ENCODE results near the gene HMGN3.

The HMGN3 gene
- 15.6 to 31.1 (median 25.0) reads per million in 3 donors for total RNA-seq

- Histone ChIP-seq H3K4me1 (ENCODE audit: control insufficient read depth, insufficient read depth, low read length, poor library complexity, severe bottlenecking) (peaks cover 7% of the 10 kb centered on the region), H3K27ac (ENCODE audit: insufficient read depth, low read length, poor library complexity, severe bottlenecking) (peak within 1 kb of the TSS; percentile 60), H3K36me3 (ENCODE audit: control insufficient read depth, insufficient read depth, low read length) (no peaks in the 10 kb centered on the region), H3K9me3 (ENCODE audit: control insufficient read depth, low read length) (no peaks in the 10 kb centered on the region), H3K27me3 (replicated peaks; ENCODE audit: control insufficient read depth, insufficient read depth, low read length, poor library complexity, severe bottlenecking) (no peaks in the 10 kb centered on the region), H3K4me3 (ENCODE audit: insufficient read depth, low read depth, low read length, poor library complexity, severe bottlenecking) (peak within 1 kb of the TSS; percentile 85)
- DNase-seq = peak; percentile 74 to 87 (median 85)
These were observed at the start of gene HMGN3 for GRCh38 chr6:79234150-79235022. TSS of gene HMGN3 (minus strand) at chr6:79234682.

GRCh38 chr6:79280756-79281155, 46.3 kb upstream of the HMGN3 start:
- Histone ChIP-seq H3K4me3 (ENCODE audit: insufficient read depth, low read depth, low read length, poor library complexity, severe bottlenecking) (no peak overlapping the region), H3K36me3 (ENCODE audit: control insufficient read depth, insufficient read depth, low read length) (no peaks in the 10 kb centered on the region), H3K4me1 (ENCODE audit: control insufficient read depth, insufficient read depth, low read length, poor library complexity, severe bottlenecking) (no peaks in the 10 kb centered on the region), H3K27ac (ENCODE audit: insufficient read depth, low read length, poor library complexity, severe bottlenecking) (no peak overlapping the region), H3K27me3 (replicated peaks; ENCODE audit: control insufficient read depth, insufficient read depth, low read length, poor library complexity, severe bottlenecking) (no peaks in the 10 kb centered on the region), H3K9me3 (ENCODE audit: control insufficient read depth, low read length) (no peaks in the 10 kb centered on the region)
- DNase-seq = no peak

- no peak overlapping the region for H3K4me3 ChIP-seq (ENCODE audit: insufficient read depth, low read depth, low read length, poor library complexity, severe bottlenecking)
- no peaks in the 10 kb centered on the region for H3K27me3 ChIP-seq (replicated peaks; ENCODE audit: control insufficient read depth, insufficient read depth, low read length, poor library complexity, severe bottlenecking)
- no peak for DNase-seq
- no peaks in the 10 kb centered on the region for H3K9me3 ChIP-seq (ENCODE audit: control insufficient read depth, low read length)
- no peaks in the 10 kb centered on the region for H3K36me3 ChIP-seq (ENCODE audit: control insufficient read depth, insufficient read depth, low read length)
- H3K27ac ChIP-seq (ENCODE audit: insufficient read depth, low read length, poor library complexity, severe bottlenecking) = no peak overlapping the region
- no peaks in the 10 kb centered on the region for H3K4me1 ChIP-seq (ENCODE audit: control insufficient read depth, insufficient read depth, low read length, poor library complexity, severe bottlenecking)
These were observed 42.6 kb upstream of the HMGN3 start for GRCh38 chr6:79277109-79277508.

GRCh38 chr6:79269877-79270276, 35.4 kb upstream of the HMGN3 start:
- H3K4me1 ChIP-seq (ENCODE audit: control insufficient read depth, insufficient read depth, low read length, poor library complexity, severe bottlenecking) = no peaks in the 10 kb centered on the region
- no peaks in the 10 kb centered on the region for H3K27me3 ChIP-seq (replicated peaks; ENCODE audit: control insufficient read depth, insufficient read depth, low read length, poor library complexity, severe bottlenecking)
- H3K4me3 ChIP-seq (ENCODE audit: insufficient read depth, low read depth, low read length, poor library complexity, severe bottlenecking) = no peak overlapping the region
- H3K36me3 ChIP-seq (ENCODE audit: control insufficient read depth, insufficient read depth, low read length) = no peaks in the 10 kb centered on the region
- H3K27ac ChIP-seq (ENCODE audit: insufficient read depth, low read length, poor library complexity, severe bottlenecking) = no peak overlapping the region
- H3K9me3 ChIP-seq (ENCODE audit: control insufficient read depth, low read length) = no peaks in the 10 kb centered on the region
- no peak for DNase-seq

GRCh38 chr6:79267128-79267527, 32.6 kb upstream of the HMGN3 start:
- no peaks in the 10 kb centered on the region for H3K36me3 ChIP-seq (ENCODE audit: control insufficient read depth, insufficient read depth, low read length)
- no peak overlapping the region for H3K27ac ChIP-seq (ENCODE audit: insufficient read depth, low read length, poor library complexity, severe bottlenecking)
- H3K4me3 ChIP-seq (ENCODE audit: insufficient read depth, low read depth, low read length, poor library complexity, severe bottlenecking) = no peak overlapping the region
- no peaks in the 10 kb centered on the region for H3K9me3 ChIP-seq (ENCODE audit: control insufficient read depth, low read length)
- H3K27me3 ChIP-seq (replicated peaks; ENCODE audit: control insufficient read depth, insufficient read depth, low read length, poor library complexity, severe bottlenecking) = no peaks in the 10 kb centered on the region
- H3K4me1 ChIP-seq (ENCODE audit: control insufficient read depth, insufficient read depth, low read length, poor library complexity, severe bottlenecking) = no peaks in the 10 kb centered on the region
- DNase-seq = no peak

GRCh38 chr6:79266051-79266450, 31.6 kb upstream of the HMGN3 start:
- Histone ChIP-seq H3K27me3 (replicated peaks; ENCODE audit: control insufficient read depth, insufficient read depth, low read length, poor library complexity, severe bottlenecking) (no peaks in the 10 kb centered on the region), H3K9me3 (ENCODE audit: control insufficient read depth, low read length) (no peaks in the 10 kb centered on the region), H3K27ac (ENCODE audit: insufficient read depth, low read length, poor library complexity, severe bottlenecking) (no peak overlapping the region), H3K4me3 (ENCODE audit: insufficient read depth, low read depth, low read length, poor library complexity, severe bottlenecking) (no peak overlapping the region), H3K36me3 (ENCODE audit: control insufficient read depth, insufficient read depth, low read length) (no peaks in the 10 kb centered on the region), H3K4me1 (ENCODE audit: control insufficient read depth, insufficient read depth, low read length, poor library complexity, severe bottlenecking) (no peaks in the 10 kb centered on the region)
- no peak for DNase-seq

GRCh38 chr6:79263359-79263758, 28.9 kb upstream of the HMGN3 start:
- DNase-seq = no peak
- H3K9me3 ChIP-seq (ENCODE audit: control insufficient read depth, low read length) = no peaks in the 10 kb centered on the region
- no peaks in the 10 kb centered on the region for H3K36me3 ChIP-seq (ENCODE audit: control insufficient read depth, insufficient read depth, low read length)
- no peak overlapping the region for H3K4me3 ChIP-seq (ENCODE audit: insufficient read depth, low read depth, low read length, poor library complexity, severe bottlenecking)
- H3K27ac ChIP-seq (ENCODE audit: insufficient read depth, low read length, poor library complexity, severe bottlenecking) = no peak overlapping the region
- no peaks in the 10 kb centered on the region for H3K27me3 ChIP-seq (replicated peaks; ENCODE audit: control insufficient read depth, insufficient read depth, low read length, poor library complexity, severe bottlenecking)
- H3K4me1 ChIP-seq (ENCODE audit: control insufficient read depth, insufficient read depth, low read length, poor library complexity, severe bottlenecking) = no peaks in the 10 kb centered on the region

- no peaks in the 10 kb centered on the region for H3K9me3 ChIP-seq (ENCODE audit: control insufficient read depth, low read length)
- no peak overlapping the region for H3K4me3 ChIP-seq (ENCODE audit: insufficient read depth, low read depth, low read length, poor library complexity, severe bottlenecking)
- H3K4me1 ChIP-seq (ENCODE audit: control insufficient read depth, insufficient read depth, low read length, poor library complexity, severe bottlenecking) = no peaks in the 10 kb centered on the region
- no peaks in the 10 kb centered on the region for H3K36me3 ChIP-seq (ENCODE audit: control insufficient read depth, insufficient read depth, low read length)
- no peak overlapping the region for H3K27ac ChIP-seq (ENCODE audit: insufficient read depth, low read length, poor library complexity, severe bottlenecking)
- H3K27me3 ChIP-seq (replicated peaks; ENCODE audit: control insufficient read depth, insufficient read depth, low read length, poor library complexity, severe bottlenecking) = no peaks in the 10 kb centered on the region
- no peak for DNase-seq
These were observed 27.2 kb upstream of the HMGN3 start for GRCh38 chr6:79261666-79262065.

- no peaks in the 10 kb centered on the region for H3K36me3 ChIP-seq (ENCODE audit: control insufficient read depth, insufficient read depth, low read length)
- no peak for DNase-seq
These were observed 26.3 kb upstream of the HMGN3 start for GRCh38 chr6:79260772-79261171.

GRCh38 chr6:79257381-79258205, 23.1 kb upstream of the HMGN3 start:
- H3K9me3 ChIP-seq (ENCODE audit: control insufficient read depth, low read length) = no peaks in the 10 kb centered on the region
- H3K27me3 ChIP-seq (replicated peaks; ENCODE audit: control insufficient read depth, insufficient read depth, low read length, poor library complexity, severe bottlenecking) = no peaks in the 10 kb centered on the region
- no peaks in the 10 kb centered on the region for H3K4me1 ChIP-seq (ENCODE audit: control insufficient read depth, insufficient read depth, low read length, poor library complexity, severe bottlenecking)
- H3K36me3 ChIP-seq (ENCODE audit: control insufficient read depth, insufficient read depth, low read length) = no peaks in the 10 kb centered on the region
- no peak overlapping the region for H3K27ac ChIP-seq (ENCODE audit: insufficient read depth, low read length, poor library complexity, severe bottlenecking)
- H3K4me3 ChIP-seq (ENCODE audit: insufficient read depth, low read depth, low read length, poor library complexity, severe bottlenecking) = no peak overlapping the region
- DNase-seq = no peak

More at GRCh38 chr6:79260772-79261171, 26.3 kb upstream of the HMGN3 start:
- no peaks in the 10 kb centered on the region for H3K27me3 ChIP-seq (replicated peaks; ENCODE audit: control insufficient read depth, insufficient read depth, low read length, poor library complexity, severe bottlenecking)
- no peaks in the 10 kb centered on the region for H3K9me3 ChIP-seq (ENCODE audit: control insufficient read depth, low read length)
- no peaks in the 10 kb centered on the region for H3K4me1 ChIP-seq (ENCODE audit: control insufficient read depth, insufficient read depth, low read length, poor library complexity, severe bottlenecking)
- H3K27ac ChIP-seq (ENCODE audit: insufficient read depth, low read length, poor library complexity, severe bottlenecking) = no peak overlapping the region
- no peak overlapping the region for H3K4me3 ChIP-seq (ENCODE audit: insufficient read depth, low read depth, low read length, poor library complexity, severe bottlenecking)
